ENCODE data around the gene STX19. TPM values are rescaled to one million over a fixed set of nuclear protein-coding genes. Genes with fewer than 3 reads are reported as not detected.

The STX19 gene
- total and polyA plus RNA-seq, 2 donors (not counting 1 experiment from before 2014, with no cell fraction given) = not detected

DNA sequence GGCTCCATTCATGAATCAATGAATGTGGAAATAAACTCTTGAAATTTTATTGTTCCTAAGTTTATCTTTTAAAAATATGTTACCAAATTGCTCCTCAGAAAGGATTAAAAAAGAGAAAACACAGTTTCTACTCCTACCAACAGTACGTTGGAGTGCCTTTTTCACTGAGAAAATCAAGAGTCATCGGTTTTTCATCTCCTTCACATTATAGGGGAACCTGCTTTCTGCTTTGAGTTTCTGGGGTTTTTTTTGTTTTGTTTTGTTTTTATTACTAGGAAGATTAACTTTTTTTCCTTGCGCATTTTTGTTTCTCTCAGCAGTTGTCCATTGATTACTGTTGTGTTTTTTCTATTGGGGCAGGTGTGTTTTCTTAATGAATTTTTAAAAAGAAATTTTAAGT lies 45.0 kb downstream of the STX19 start:
- Histone ChIP-seq H3K79me2 (ENCODE audit: control insufficient read depth, insufficient read depth, low read length) (peaks cover 13% of the 10 kb centered on the region), H3K27ac (ENCODE audit: insufficient read depth, low read length) (no peak overlapping the region), H3K36me3 (ENCODE audit: control insufficient read depth, insufficient read depth, low read length) (no peaks in the 10 kb centered on the region), H4K20me1 (ENCODE audit: control insufficient read depth, extremely low read depth, insufficient read depth, low read length) (no peaks in the 10 kb centered on the region), H3K9me3 (ENCODE audit: control insufficient read depth, insufficient read depth, low read depth, low read length) (no peaks in the 10 kb centered on the region), H3K4me2 (ENCODE audit: extremely low read depth, insufficient read depth, low read length) (no peak overlapping the region), H3K9ac (ENCODE audit: insufficient read depth, low read length) (no peak overlapping the region), H3K4me1 (ENCODE audit: control insufficient read depth, extremely low read depth, insufficient read depth, low read length) (no peaks in the 10 kb centered on the region), H3K4me3 (replicated peaks in 1 of 4; ENCODE audit: control extremely low read depth in 1 of 4, insufficient read depth in 1 of 4, low read depth in 3 of 4, low read length in 4 of 4) (no peak overlapping the region), H3K27me3 (ENCODE audit: control insufficient read depth, insufficient read depth, low read length) (no peaks in the 10 kb centered on the region), H2AFZ (ENCODE audit: low read length) (no peak overlapping the region)
- no peak for TF ChIP-seq EZH2 (IDR thresholded peaks at IDR 0.05; ENCODE audit: low read length, missing control alignments)
- TF ChIP-seq, protein P1, sequence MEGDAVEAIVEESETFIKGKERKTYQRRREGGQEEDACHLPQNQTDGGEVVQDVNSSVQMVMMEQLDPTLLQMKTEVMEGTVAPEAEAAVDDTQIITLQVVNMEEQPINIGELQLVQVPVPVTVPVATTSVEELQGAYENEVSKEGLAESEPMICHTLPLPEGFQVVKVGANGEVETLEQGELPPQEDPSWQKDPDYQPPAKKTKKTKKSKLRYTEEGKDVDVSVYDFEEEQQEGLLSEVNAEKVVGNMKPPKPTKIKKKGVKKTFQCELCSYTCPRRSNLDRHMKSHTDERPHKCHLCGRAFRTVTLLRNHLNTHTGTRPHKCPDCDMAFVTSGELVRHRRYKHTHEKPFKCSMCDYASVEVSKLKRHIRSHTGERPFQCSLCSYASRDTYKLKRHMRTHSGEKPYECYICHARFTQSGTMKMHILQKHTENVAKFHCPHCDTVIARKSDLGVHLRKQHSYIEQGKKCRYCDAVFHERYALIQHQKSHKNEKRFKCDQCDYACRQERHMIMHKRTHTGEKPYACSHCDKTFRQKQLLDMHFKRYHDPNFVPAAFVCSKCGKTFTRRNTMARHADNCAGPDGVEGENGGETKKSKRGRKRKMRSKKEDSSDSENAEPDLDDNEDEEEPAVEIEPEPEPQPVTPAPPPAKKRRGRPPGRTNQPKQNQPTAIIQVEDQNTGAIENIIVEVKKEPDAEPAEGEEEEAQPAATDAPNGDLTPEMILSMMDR (conservative IDR thresholded peaks at IDR 0.05 in 1 of 2, IDR thresholded peaks at IDR 0.05 in 1 of 2; ENCODE audit: low read depth in 1 of 2, low read length in 2 of 2) = no peak
- no peak for DNase-seq (ENCODE audit: low read depth in 2 of 2)

DNA sequence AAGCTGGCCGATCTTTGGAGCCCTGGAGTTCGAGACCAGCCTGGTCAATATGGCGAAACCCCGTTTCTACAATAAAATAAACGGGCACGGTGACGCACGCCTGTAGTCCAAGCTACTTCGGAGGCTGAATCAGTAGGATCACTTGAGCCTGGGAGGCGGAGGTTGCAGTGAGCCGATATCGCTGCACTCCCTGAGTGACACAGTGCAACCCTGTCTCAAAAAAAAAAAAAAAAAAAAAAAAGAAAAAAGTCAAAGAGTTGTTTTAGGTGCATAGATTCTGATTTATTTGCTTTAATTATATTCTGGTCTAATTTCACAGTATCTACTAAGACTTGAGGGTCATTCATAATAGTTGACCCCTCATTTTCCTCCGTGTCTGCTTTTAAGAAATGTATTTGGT lies 46.7 kb downstream of the STX19 start:
- Histone ChIP-seq H3K9ac (ENCODE audit: insufficient read depth, low read length) (no peak overlapping the region), H4K20me1 (ENCODE audit: control insufficient read depth, extremely low read depth, insufficient read depth, low read length) (no peaks in the 10 kb centered on the region), H3K4me1 (ENCODE audit: control insufficient read depth, extremely low read depth, insufficient read depth, low read length) (no peaks in the 10 kb centered on the region), H3K4me2 (ENCODE audit: extremely low read depth, insufficient read depth, low read length) (peak overlapping the region; percentile 86), H3K4me3 (replicated peaks in 1 of 4; ENCODE audit: control extremely low read depth in 1 of 4, insufficient read depth in 1 of 4, low read depth in 3 of 4, low read length in 4 of 4) (no peak overlapping the region), H3K79me2 (ENCODE audit: control insufficient read depth, insufficient read depth, low read length) (peaks cover 13% of the 10 kb centered on the region), H3K27me3 (ENCODE audit: control insufficient read depth, insufficient read depth, low read length) (no peaks in the 10 kb centered on the region), H3K9me3 (ENCODE audit: control insufficient read depth, insufficient read depth, low read depth, low read length) (no peaks in the 10 kb centered on the region), H3K36me3 (ENCODE audit: control insufficient read depth, insufficient read depth, low read length) (no peaks in the 10 kb centered on the region), H3K27ac (ENCODE audit: insufficient read depth, low read length) (no peak overlapping the region), H2AFZ (ENCODE audit: low read length) (no peak overlapping the region)
- DNase-seq (ENCODE audit: low read depth in 2 of 2) = no peak
- TF ChIP-seq, protein P1 (conservative IDR thresholded peaks at IDR 0.05 in 1 of 2, IDR thresholded peaks at IDR 0.05 in 1 of 2; ENCODE audit: low read depth in 1 of 2, low read length in 2 of 2) = no peak
- no peak for TF ChIP-seq EZH2 (IDR thresholded peaks at IDR 0.05; ENCODE audit: low read length, missing control alignments)

DNA sequence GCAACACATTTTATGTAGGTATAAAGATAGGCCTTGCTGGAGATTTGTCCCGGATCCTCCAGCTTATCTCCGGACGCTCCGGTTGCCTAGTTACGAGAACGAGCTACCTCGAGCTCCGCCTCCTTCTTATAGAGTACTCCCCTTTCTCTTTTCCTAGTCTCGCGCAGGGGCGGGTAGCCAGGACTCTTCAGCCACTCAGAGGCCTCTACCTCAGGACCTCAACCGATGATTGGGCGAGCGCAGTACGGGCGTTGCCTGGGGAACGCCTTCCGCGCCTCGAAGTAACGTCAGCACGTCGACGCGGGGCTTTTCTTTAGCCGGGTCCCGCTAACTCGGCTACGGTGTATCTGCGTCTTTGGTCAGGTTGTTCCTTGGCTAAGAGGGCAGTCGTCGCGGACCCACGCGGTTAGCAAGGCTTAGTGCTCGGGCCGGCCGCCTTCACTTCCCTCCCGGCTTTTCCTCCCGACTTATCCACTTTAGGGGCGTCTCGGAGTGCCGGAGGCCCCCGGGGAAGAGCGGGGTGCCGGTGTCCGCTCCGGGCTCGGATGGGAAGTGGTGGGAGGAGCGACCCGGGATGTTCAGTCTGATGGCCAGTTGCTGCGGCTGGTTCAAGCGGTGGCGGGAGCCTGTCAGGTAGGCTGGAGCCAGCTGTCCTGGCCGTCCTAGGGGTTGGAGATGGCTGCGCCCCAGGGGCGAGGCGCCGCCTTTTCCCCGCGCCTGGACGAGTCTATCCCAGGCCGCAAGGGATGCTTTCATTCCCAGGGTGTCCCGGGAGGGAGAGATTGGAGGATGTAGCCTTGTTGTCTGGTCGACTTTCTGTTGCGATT lies 48.3 kb downstream of the STX19 start, which contains the start of gene ARL13B:
TSS of gene ARL13B (plus strand) at position 306 of the 827 bp plus-strand sequence. CDS start at position 575, 269 bp downstream.
- peaks cover 13% of the 10 kb centered on the region for H3K79me2 ChIP-seq (ENCODE audit: control insufficient read depth, insufficient read depth, low read length)
- no peaks in the 10 kb centered on the region for H3K27me3 ChIP-seq (ENCODE audit: control insufficient read depth, insufficient read depth, low read length)
- no peaks in the 10 kb centered on the region for H3K9me3 ChIP-seq (ENCODE audit: control insufficient read depth, insufficient read depth, low read depth, low read length)
- TF ChIP-seq, protein P1 (conservative IDR thresholded peaks at IDR 0.05 in 1 of 2, IDR thresholded peaks at IDR 0.05 in 1 of 2; ENCODE audit: low read depth in 1 of 2, low read length in 2 of 2) = no peak
- no peak for TF ChIP-seq EZH2 (IDR thresholded peaks at IDR 0.05; ENCODE audit: low read length, missing control alignments)
- H3K9ac ChIP-seq (ENCODE audit: insufficient read depth, low read length) = peak within 1 kb of the TSS; percentile 96
- peak; percentile 98 to 99 for DNase-seq (ENCODE audit: low read depth in 2 of 2)
- H4K20me1 ChIP-seq (ENCODE audit: control insufficient read depth, extremely low read depth, insufficient read depth, low read length) = no peaks in the 10 kb centered on the region
- H3K4me1 ChIP-seq (ENCODE audit: control insufficient read depth, extremely low read depth, insufficient read depth, low read length) = no peaks in the 10 kb centered on the region
- H3K27ac ChIP-seq (ENCODE audit: insufficient read depth, low read length) = peak within 1 kb of the TSS; percentile 97
- H3K36me3 ChIP-seq (ENCODE audit: control insufficient read depth, insufficient read depth, low read length) = no peaks in the 10 kb centered on the region
- peak within 1 kb of the TSS; percentile 76 to 88 (median 86) for H3K4me3 ChIP-seq (replicated peaks in 1 of 4; ENCODE audit: control extremely low read depth in 1 of 4, insufficient read depth in 1 of 4, low read depth in 3 of 4, low read length in 4 of 4)
- peak within 1 kb of the TSS; percentile 87 for H2AFZ ChIP-seq (ENCODE audit: low read length)
- peak within 1 kb of the TSS; percentile 86 for H3K4me2 ChIP-seq (ENCODE audit: extremely low read depth, insufficient read depth, low read length)

Data from fibroblast of lung (primary cell).